ENCODE results near the gene SMYD3. TPM values are rescaled to one million over a fixed set of nuclear protein-coding genes. Genes with fewer than 3 reads are reported as not detected.

SMYD3 gene
- total RNA-seq, 1 donor from 2014 or later: 27.2 TPM

DNA sequence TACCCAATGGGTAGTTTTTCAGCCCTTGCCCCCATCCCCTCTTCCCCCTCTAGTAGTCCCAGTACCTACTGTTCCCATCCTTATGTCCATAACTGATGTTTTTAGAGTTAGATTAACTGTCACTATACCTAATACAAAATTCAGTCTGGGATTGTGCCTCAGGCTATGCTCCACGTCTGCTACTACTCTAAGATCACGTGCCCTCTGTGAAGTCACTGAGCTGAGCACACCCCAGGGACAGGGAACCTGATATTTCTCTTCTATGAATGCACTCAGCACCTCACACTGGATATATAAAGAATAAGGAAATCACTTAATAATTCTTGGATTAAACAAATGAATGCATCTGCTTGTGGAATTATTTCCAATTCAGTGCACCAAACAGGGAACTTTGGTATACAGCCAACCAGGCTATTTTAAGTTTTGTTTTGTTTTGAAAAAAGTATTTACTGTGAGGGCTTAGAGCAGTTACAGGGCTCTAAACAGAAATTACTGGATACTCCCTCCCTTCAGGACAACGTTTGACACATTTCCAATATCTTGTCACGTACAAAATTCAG lies 307.9 kb downstream of the SMYD3 start:
- no peak overlapping the region for H3K27ac ChIP-seq
- no peaks in the 10 kb centered on the region for H3K27me3 ChIP-seq
- no peaks in the 10 kb centered on the region for H3K36me3 ChIP-seq
- DNase-seq (no peak), ATAC-seq (no peak)
- no peaks in the 10 kb centered on the region for H3K9me3 ChIP-seq
- TF ChIP-seq, protein P1, sequence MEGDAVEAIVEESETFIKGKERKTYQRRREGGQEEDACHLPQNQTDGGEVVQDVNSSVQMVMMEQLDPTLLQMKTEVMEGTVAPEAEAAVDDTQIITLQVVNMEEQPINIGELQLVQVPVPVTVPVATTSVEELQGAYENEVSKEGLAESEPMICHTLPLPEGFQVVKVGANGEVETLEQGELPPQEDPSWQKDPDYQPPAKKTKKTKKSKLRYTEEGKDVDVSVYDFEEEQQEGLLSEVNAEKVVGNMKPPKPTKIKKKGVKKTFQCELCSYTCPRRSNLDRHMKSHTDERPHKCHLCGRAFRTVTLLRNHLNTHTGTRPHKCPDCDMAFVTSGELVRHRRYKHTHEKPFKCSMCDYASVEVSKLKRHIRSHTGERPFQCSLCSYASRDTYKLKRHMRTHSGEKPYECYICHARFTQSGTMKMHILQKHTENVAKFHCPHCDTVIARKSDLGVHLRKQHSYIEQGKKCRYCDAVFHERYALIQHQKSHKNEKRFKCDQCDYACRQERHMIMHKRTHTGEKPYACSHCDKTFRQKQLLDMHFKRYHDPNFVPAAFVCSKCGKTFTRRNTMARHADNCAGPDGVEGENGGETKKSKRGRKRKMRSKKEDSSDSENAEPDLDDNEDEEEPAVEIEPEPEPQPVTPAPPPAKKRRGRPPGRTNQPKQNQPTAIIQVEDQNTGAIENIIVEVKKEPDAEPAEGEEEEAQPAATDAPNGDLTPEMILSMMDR (IDR thresholded peaks at IDR 0.05): no peak
- H3K4me1 ChIP-seq: no peaks in the 10 kb centered on the region
- H3K4me3 ChIP-seq: no peak overlapping the region
- intact Hi-C loops (cut with DNase I): no loop called here

DNA sequence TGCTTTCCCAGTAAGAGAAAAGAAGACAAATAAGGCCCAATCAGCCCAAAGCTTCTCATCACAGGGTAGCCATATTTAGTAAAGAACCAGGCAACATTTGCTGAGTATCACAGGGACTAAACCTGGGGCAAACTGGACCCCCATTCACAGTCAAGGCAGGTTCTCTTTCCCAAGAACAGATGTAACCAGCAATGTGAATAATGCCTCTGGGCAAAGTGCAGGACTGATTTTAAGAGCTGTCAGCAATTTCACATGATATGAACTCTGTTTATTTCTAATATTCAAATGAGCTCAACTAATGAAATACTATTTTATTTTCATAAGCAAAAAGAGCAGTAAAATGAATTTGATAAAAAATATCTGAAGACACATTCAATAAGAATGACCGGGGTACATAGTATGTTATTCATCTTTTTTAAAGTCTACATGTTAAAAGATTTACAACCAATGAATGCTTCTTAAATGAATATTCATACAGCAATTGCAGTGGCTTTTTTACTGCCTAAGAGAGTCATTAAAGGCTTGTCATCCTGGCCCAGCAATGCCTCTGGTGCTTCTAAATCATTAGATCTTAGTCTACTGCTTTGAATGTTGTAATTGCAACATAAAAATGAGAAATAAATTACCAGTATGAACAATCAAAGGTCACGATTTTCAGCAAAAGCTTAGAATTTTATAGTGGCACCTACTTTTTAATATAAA lies 308.8 kb downstream of the SMYD3 start:
- Histone ChIP-seq H3K27me3 (no peaks in the 10 kb centered on the region), H3K36me3 (no peaks in the 10 kb centered on the region), H3K4me1 (no peaks in the 10 kb centered on the region), H3K27ac (no peak overlapping the region), H3K4me3 (no peak overlapping the region), H3K9me3 (no peaks in the 10 kb centered on the region)
- intact Hi-C loops (cut with DNase I): no loop called here
- no peak for DNase-seq
- ATAC-seq: no peak
- TF ChIP-seq, protein P1 (IDR thresholded peaks at IDR 0.05): no peak

DNA sequence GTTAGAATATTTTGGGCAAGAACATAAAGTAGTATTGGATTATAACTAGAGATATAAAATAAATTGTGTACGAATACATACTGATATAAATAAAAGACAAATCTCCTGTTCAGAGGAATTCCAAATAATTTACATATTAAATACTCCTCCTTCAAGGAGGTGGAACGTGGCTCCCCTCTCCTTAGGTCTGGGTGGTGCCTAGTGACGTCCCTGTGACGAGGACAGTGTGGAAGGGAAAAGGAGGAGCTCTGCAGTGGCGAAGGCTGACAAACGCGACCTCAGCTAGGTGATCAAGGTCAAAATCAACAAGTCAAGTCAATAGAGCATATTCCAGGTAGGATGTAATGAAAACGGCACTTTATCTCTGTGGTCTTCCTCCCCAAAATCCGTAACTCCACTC lies 310.0 kb downstream of the SMYD3 start:
- Histone ChIP-seq H3K27me3 (no peaks in the 10 kb centered on the region), H3K36me3 (no peaks in the 10 kb centered on the region)
- intact Hi-C loops (cut with DNase I): no loop called here

DNA sequence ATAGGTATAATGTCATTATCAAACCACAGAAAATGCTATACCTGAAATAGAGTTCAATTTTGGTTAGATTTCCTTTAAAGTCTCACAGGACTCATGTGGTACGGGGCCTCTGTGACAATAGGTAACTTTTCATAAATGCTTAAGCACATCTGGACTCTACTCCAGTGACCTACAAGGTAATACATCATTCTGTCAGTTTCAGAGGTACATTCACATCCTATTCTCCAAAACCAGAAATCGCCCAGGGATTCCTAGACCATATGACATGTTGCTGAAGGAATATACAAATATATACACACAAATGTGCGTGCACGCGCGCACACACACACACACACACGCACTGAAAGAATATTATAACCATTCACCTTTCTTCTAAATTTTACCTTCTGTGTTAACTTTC lies 311.8 kb downstream of the SMYD3 start:
- no peak for ATAC-seq

More for the DNA sequence above, 310.0 kb downstream of the SMYD3 start:
- H3K4me3 ChIP-seq: no peak overlapping the region
- TF ChIP-seq, protein P1 (IDR thresholded peaks at IDR 0.05): no peak
- H3K4me1 ChIP-seq: no peaks in the 10 kb centered on the region
- no peak for DNase-seq
- no peak overlapping the region for H3K27ac ChIP-seq
- H3K9me3 ChIP-seq: no peaks in the 10 kb centered on the region
- no peak for ATAC-seq

DNA sequence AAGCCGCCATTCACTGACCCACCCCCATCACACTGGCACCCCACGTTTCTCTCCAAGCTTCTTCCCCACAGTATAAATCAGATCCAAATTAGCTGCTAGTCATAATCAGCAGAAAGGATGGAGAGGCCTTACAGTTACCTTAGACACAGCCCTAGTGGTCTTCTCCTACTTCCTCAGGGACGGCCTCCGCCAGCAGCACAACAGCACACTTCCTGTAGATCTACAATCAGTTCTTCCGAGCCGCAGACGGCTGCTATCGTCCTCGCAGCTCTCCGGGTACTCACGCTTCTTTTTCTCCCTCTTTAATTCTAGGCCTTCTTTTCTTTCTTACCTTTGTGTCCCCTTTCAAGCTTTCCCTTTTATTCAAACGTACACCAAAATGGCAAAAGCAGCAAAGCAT lies 313.5 kb downstream of the SMYD3 start:
- DNase-seq (no peak), ATAC-seq (no peak)
- no peaks in the 10 kb centered on the region for H3K27me3 ChIP-seq
- intact Hi-C loops (cut with DNase I): no loop called here
- no peaks in the 10 kb centered on the region for H3K36me3 ChIP-seq
- TF ChIP-seq, protein P1 (IDR thresholded peaks at IDR 0.05): no peak
- no peaks in the 10 kb centered on the region for H3K4me1 ChIP-seq
- H3K27ac ChIP-seq: no peak overlapping the region
- H3K9me3 ChIP-seq: no peaks in the 10 kb centered on the region
- no peak overlapping the region for H3K4me3 ChIP-seq

More for the DNA sequence above, 311.8 kb downstream of the SMYD3 start:
- Histone ChIP-seq H3K4me1 (no peaks in the 10 kb centered on the region), H3K36me3 (no peaks in the 10 kb centered on the region), H3K27me3 (no peaks in the 10 kb centered on the region), H3K27ac (no peak overlapping the region), H3K4me3 (no peak overlapping the region), H3K9me3 (no peaks in the 10 kb centered on the region)
- TF ChIP-seq, protein P1 (IDR thresholded peaks at IDR 0.05): no peak
- intact Hi-C loops (cut with DNase I): no loop called here
- no peak for DNase-seq
